ENCODE results near the gene RRP15.

DNA sequence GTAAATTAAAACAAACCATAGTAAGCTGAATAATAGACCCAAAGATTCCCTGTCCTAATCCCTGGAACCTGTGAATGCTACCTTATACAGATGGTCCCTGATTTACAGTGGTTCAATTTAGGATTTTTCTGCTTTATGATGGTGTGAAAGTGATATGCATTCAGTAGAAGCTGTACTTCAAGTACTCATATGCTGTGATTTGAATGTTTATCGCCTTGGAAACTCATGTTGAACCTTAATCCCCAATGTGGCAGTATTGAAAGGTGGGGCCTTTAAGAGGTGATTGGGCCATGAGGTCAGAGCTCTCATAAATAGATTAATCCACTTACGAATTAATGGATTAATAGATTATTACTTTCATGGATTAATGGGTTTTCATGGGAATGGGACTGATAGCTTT, 10.6 kb upstream of the RRP15 start:
- TF ChIP-seq, protein P1, sequence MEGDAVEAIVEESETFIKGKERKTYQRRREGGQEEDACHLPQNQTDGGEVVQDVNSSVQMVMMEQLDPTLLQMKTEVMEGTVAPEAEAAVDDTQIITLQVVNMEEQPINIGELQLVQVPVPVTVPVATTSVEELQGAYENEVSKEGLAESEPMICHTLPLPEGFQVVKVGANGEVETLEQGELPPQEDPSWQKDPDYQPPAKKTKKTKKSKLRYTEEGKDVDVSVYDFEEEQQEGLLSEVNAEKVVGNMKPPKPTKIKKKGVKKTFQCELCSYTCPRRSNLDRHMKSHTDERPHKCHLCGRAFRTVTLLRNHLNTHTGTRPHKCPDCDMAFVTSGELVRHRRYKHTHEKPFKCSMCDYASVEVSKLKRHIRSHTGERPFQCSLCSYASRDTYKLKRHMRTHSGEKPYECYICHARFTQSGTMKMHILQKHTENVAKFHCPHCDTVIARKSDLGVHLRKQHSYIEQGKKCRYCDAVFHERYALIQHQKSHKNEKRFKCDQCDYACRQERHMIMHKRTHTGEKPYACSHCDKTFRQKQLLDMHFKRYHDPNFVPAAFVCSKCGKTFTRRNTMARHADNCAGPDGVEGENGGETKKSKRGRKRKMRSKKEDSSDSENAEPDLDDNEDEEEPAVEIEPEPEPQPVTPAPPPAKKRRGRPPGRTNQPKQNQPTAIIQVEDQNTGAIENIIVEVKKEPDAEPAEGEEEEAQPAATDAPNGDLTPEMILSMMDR (optimal IDR thresholded peaks at IDR 0.05 in 1 of 3, IDR thresholded peaks at IDR 0.05 in 1 of 3, conservative IDR thresholded peaks at IDR 0.05 in 1 of 3; ENCODE audit: extremely low read depth in 1 of 3, insufficient read depth in 2 of 3, low read length in 3 of 3): no peak
- no peak for TF ChIP-seq EZH2 (IDR thresholded peaks at IDR 0.05; ENCODE audit: low read length)

Data from keratinocyte (primary cell).